ENCODE measurements around the gene CADPS2.
"Not testable (repeated sequence)": the region's sequence is repeated elsewhere in the genome, so short reads cannot be mapped to it uniquely, and the experiment has no call there.

The CADPS2 gene

DNA sequence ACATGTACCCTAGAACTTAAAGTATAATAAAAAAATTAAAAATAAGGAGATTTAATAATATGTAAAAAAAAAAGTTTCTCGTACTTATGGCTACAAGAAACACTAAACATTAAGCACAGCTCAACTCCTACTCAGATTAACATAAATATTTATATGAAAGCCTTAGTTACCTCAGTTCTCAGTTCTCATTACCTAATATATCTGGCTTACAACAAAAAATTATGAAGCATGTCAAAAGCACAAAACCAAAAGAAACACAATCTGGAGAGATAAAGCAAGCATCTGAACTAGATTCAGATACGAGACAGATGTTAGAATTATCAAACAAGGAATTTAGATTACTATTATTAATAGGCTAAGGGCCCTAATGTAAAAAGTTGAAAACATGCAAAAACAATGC is 227.4 kb downstream of the CADPS2 start:
- no peak for DNase-seq

DNA sequence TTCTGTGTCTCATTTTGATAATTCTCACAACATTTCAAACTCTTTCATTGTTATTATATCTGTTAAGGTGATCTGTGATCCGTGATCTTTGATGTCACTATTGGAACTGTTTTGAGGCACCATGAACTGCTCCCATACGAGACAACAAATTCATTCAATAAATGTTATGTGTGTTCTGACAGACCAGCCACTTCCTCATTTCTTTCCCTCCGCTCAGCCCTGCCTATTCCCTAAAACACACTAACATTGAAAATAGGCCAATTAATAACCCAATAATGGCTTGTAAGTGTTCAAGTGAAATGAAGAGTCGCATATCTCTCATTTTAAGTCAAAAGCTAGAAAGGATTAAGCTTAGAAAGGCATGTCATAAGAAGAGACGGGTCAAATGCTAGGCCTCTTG is 232.6 kb downstream of the CADPS2 start:
- DNase-seq: no peak

DNA sequence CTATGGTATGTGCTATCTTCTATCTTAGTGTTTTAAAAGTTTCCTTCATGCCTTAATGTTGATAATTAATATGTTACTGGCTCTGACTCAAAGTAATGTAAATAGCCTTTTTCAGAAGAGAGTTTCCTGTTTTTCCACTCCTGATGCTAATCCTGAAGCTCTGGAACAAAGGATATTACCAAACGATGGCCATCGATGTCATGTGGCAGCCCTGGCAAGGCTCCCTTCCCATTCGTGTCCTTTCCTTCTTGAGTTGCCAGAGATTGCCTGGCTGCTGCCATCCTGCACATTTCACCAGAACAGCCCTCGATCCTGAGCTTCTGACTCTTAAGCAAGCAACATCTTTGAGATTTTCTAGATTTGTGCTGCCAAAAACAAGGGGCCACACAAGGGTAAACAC is 233.4 kb downstream of the CADPS2 start:
- no peak for DNase-seq

DNA sequence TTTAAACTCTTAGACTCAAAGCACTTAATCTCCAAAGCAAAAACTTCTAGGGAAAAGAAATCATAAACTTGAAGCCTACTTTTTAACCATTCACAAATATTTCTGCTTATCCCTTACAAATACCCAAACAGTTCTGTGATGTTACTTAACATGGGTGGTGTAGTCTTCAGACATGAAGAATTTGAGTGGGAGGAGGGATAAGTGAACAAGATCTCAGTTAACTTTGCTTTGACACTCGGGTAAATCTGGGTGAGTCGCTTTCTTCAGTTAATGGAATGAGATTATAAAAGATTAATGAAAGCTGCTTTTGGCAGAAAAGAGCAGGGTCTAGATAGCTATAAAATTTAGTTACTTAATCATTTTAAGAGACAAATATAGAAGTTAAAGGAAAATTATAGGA is 234.8 kb downstream of the CADPS2 start:
- no peak for DNase-seq

DNA sequence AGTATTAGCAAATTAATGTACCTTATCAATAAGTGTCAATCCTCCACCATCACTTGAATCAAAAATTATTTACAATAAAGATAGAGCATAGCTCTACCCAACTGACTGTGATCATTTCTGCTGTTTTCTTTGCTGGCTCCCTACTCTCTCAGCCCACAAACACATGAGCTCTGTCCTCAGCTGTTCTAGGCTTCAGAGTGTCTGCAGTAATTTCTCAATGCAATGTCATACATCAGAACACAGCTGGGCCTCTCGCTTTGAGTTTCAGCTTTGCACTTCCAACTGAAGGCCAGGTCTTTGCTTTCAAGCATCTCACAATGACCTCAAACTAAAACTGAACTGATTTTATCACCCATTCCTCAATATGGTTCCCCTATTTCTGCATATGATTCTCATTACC is 243.0 kb downstream of the CADPS2 start:
- DNase-seq: no peak

DNA sequence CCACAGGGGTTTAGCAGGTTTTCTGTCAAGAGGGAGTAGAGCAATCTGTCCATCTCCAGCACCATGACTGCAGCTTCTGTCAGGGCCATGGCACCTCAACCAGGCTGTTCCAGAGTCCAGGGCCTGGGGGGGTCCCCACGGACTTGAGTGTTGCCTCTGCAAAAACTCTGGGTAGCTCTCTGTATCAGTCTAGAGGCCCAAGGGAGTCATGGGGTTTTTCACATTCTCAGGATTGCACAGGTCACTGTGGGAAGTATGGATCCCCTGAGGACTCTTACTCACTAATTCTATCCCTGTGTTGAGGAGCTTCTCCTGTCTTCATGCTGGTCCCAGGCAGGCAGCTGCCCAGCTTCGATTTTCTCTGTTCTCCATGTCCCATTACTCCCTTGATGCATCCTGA is 247.8 kb downstream of the CADPS2 start:
- DNase-seq: no peak

DNA sequence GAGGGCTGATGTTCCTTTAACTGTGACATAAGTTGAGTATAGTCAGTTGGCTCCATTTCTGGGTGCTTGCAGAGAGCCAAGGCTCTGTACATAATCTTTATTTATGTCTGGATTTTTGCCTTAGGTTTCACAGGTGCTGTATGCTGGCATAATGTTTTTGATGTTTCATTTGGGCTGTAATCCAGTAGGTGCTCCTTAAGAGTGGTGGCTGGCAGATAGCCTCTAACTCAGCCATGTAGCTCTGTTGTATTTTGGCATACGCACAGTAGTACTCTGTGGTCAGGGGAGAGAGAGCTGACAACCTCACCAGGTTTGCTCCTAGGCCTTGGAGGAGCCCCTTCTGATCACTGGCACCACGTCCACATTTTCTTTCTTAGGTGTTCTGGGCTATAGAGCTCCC is 248.5 kb downstream of the CADPS2 start:
- no peak for DNase-seq

DNA sequence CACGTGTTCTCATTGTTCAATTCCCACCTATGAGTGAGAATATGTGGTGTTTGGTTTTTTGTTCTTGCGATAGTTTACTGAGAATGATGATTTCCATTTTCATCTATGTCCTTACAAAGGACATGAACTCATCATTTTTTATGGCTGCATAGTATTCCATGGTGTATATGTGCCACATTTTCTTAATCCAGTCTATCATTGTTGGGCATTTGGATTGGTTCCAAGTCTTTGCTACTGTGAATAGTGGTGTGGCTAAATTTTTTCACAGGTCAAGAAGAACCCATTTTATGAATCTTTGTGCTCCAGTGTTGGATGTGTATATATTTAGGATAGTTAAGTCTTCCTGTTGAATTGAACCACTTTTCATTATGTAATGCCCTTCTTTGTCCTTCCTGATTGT is 250.8 kb downstream of the CADPS2 start:
- DNase-seq: not testable (repeated sequence)

DNA sequence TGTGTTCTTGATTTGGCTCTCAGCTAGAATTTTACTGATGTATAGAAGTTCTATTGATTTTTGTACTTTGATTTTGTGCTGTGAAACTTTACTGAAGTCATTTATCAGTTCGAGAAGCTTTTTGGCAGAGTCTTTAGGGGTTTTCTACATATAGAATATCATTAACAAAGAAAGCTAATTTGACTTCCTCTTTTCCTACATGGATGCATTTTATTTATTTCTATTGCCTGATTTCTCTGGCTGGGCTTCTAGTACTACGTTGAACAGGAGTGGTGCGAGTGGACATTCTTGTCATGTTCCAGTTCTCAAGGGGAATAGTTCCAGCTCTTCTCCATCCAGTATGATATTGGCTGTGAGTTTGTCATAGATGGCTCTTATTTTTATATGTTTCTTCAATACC is 252.8 kb downstream of the CADPS2 start:
- no peak for DNase-seq

DNA sequence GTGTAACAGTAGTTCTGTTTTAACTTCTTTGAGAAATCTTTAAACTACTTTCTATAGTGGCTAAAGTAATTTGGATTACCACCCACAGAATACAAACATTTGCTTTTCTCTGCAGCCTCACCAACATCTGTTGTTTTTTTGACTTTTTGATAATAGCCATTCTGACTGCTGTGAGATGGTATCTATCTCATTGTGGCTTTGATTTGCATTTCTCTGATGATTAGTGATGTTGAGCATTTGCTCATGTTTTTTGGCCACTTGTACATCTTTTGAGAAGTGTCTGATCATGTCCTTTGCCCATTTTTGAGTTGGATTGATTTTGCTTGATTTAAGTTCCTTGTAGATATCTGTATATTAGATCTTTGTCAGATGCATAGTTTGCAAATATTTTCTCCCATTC is 254.0 kb downstream of the CADPS2 start:
- DNase-seq: no peak

DNA sequence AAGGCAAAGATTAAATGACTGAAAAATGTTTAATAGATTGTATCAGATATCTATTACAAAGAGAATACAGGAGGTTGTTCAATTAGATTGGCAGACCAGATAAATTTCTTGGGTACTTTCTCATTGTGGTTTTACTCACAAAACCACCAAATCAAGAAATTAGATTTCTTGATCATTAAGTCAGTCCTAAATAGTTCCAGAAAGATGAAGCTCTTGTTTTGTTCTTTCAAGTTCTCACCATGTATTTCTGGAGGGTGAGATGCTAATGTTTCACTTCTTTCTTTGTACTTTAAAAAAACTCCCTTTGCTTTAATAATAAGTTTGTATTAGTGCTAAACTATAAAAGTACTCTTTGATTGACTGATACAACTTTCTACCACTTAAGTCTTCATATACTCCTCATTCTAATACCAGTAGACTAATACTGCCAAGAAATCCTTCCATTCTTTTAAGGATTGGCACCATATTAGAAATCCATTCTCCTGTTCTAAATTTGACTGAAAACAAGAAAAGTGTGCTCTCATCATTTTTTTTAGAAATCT is 256.8 kb downstream of the CADPS2 start:
- no peak for DNase-seq

DNA sequence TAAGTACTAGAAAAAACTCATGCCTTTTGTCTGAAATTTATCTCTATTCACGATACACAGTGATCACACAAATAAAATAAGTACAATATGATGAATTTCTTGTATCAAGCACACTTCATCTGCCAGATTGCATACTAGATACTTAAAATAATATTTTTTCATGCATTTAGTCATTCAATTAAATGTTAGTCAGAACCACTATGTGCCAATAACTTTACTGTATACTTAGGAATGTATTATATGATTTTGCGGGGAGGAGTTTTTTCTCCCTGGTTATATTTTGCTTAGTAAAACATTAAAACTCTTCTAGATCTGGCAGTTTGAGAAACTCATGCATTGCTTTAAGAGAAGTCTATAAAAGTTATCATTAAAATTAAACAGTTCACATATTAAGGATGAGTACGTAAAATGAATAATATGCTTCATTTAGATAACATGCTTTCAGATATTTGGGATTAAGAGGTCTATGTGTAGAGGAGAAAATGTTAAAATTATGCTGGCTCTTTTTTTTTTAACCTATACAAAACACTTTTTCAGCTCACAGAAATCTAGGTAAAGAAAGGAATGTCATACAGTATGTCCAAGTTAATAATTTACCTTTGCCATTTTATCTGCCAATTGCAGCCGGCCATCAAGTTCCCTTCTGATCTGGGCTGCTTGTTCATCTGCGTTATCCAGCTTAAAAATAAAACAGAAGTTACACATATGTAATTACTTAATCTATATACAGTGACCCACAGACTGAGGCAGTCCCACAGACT is 257.4 kb downstream of the CADPS2 start:
- DNase-seq: no peak

DNA sequence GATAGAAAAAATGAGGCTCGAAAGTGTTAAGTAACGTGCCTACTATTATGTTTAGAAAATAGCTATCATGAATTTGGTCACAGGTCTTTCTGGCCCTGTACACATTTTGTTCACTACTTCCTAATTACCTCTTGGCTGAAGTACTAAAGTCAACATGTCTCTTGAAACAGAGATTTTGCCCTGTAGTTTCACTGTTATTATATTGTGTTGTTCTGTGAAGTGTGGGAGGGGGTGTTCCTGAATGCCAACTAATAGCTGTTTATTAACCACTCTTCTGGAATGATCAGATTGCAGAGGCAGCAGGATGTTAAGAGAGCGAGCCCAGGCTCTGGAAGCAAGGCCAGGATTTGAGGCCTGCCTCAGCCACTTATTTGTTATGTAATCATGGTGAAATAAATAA is 259.5 kb downstream of the CADPS2 start:
- DNase-seq: no peak

DNA sequence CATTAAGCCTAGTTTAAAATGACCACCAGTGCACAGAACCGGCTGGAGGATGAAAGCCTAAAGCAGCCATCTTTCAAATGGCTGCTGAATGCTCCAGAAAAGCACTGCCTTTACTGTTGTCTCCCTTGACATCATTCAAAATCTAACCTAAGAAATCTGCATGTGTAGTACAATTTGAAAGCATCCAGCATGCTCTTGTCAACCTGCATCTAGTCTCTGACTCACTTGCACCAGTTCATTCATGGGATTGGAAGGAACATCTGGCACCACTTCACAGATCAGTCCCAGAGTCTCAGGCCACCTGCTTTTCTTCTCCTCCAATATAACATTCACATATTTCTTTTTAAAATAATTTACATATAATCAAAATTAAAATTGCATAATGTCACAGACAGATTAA is 263.6 kb downstream of the CADPS2 start:
- DNase-seq: no peak

DNA sequence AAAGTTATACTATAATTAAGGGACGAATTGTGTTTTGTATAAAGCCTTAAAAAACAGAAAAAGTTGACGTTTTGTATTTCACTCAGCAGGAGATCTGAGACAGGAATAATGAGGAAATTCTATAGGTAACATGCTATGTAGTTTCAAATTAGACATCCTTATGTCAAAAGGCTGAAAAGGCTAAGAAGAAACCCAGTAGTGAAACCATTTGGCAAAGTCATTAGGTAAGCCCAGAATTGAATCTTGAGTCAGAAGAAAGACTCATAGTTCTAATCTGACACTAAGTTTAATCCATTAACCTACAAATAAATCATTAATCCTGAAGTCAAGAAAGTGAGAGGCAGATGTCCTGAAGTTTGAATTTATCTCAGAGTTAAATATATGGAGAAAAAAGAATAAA is 266.6 kb downstream of the CADPS2 start:
- no peak for DNase-seq

DNA sequence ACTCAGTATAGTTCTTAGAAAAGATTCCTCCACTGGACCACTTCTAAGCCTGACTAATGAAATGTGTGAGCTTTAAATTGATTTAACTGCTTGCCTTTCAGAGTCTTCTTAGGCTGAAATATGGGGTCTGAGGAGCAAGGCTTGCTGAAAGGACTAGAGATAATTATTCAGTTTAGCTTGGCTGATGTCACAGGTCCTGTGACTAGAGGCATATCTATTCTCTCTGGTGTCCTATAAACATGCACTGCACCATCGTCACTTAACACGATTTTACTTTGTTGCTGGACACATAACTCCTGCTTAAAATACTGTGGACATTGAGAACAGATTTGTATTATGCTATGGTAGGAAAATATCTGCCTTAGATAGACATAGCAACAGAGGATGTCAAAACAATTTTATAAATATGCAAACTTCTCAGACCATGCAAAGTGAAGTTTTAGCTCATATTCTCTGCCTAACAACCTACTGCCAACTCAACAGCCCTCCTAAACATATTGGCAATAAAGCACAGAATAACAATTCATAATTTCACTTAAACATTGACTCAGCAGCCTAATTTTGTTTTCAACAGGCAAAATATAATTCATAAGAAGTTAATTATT is 267.6 kb downstream of the CADPS2 start:
- no peak for DNase-seq

DNA sequence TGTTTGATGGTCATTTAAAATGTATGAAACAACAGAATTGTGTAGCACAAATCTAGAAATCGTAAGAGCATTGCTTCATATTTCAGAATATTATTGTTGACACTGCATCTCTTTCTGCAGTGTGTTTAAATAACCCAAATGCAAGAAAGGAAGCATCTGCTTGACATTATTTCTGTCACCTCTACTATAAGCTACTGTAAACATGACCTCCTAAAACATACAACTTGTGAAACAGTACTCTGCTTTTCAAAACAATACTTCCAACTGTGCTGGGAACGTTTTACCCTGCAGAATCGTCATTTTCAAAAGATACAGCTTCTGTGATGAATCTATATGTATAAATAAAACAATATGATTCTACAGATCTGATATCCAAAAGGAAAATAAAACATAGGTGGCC is 269.3 kb downstream of the CADPS2 start:
- no peak for DNase-seq

DNA sequence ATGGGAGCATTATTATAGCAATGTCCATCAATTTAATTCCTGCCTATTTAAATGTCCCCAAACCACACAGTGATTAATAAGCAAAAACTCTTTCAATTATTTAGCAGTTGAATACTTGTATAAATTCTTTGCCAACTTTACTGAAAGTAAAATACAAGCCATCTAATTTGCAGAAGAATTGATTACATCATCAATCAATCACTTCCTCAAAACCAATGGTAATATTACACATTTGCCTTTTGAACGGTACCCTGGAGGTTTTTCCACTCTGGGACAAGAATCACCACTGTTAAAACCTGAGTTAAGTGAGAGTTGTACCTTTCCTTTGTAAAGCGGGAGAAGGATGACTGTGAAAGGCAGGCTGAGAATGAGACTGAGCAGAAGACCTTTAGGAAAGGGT is 280.3 kb downstream of the CADPS2 start:
- DNase-seq: no peak

DNA sequence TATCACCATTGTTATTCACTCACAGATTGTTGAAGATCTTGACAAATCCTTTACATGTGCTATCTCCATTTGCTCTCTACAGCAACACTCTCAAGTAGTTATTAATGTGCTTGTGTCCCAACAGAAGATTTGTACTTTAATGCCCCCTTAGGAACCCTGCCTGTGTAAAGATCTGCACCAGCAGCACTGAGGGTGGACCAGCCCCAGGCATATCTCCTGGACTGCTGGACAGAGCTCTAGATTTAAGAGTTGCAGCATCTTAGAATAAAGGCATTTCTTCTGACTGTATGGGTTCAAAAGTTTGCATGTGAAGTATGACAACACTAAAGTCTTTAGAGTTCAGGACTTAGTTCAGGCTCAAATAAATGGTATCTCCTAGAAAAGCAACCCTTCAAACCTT is 282.0 kb downstream of the CADPS2 start:
- no peak for DNase-seq

DNA sequence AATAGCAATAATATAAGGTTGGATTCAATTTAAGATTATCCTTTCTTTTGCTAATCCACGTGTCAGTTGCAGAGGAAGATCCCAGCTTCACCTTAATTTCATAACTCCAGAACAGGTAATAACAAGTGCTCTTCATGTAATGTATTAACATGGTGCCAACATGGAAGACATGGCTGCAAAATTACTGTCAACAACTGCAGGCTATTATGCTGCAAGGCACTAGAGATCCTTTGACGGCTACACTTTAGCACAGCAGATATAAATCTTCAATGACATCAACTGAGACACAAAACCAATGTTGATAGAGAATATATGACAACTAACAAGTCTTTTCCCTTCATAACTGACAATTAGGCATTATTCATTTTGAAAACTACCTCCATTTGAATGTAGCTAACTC is 283.5 kb downstream of the CADPS2 start:
- DNase-seq: no peak

DNA sequence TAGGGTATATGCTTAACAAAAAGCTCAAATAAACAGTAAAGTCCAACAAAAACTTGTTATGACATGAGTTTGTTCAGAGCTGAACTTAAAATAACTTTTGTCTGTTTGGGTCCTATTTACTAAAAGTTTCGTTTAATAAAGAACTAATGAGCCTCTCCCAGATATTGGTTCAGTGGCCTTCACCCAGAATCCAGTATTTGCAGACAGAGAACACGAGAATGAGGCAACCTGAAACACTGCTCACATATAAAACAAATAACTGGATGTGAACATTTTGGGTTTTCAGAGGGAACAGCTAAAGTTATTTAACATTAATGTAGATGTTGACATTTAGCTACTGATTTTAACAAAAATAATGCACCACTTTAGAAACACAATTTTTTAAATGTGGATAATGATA is 285.6 kb downstream of the CADPS2 start:
- no peak for DNase-seq

DNA sequence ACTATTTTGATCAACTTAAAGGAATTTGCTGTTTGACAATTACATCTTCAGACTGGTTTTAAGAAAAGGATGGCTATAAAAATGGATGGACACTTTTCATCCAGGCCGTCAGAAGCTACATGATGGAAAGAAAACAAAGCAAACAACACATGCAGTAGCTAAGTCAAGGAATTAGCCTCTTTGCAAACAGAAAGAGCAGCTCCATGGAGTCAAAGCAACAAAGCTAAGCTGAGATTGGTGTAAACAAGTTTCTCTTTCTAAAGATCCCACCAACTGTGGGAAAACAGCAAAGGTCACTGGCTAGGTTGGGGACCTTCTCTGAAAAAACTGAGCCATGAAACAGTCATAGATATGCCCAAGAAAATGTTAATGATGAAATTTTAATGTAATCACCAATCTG is 286.2 kb downstream of the CADPS2 start:
- no peak for DNase-seq

DNA sequence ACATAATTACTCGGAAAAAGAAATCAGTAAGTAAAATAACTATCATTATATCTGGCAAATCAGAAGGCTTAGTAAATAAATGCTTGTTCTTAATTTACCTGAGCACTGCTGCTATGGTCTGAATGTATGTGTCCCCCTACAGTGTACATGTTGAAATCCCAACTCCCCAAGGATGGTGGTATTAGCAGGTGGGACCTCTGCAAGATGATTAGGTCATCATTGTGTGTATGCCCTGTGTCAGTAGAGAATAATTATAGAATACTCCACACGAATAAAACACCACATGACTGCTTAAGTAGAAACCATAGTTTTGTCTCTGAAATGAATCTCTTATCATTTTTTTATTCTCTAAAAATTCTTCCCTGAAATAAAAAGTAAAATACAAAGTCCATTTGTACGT is 289.0 kb downstream of the CADPS2 start:
- no peak for DNase-seq

DNA sequence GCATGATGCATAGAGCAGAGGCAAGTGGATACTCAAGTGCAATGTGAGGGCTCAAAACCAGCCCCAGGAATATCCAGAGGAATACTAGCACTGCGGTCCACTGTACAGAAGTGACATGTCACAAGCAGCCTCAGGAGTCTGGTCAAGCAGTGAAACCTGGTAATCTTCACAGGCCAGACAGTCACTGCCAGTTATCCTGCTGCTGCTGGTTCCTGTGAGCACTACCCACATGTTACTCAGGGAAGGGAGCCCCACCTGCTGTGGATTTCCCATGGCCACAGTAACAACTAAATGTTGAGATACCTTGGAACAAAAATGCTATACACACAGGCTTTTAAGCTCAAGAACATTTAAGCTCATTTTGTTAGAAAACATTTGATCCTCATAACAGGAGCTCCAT is 290.4 kb downstream of the CADPS2 start:
- no peak for DNase-seq

DNA sequence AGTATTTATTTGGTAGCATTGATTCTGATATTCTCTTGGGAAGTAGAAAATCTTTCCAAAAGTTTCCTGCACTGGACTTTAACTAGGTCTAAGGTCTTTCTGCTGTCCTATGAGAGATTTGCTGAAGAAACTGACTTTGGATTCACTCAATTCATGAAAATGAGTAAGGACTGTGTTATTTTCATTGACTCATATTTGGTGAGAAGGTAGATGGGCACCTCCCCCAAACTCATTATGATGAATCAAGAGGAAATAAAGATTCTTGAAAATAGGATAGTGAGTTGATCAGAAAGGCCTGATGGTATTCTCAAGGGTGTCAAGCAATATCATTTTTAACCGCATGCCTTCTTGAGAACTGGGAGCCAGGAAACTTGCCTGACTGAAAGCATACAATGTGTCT is 297.6 kb downstream of the CADPS2 start:
- no peak for DNase-seq

Measured in activated T-cell treated with anti-CD3 and anti-CD28 coated beads for 4 hours (primary cell).